Activated T-helper 17 cell treated with anti-CD3 and anti-CD28 coated beads, Interleukin-2, amount 50 U/mL, for 72 hours (primary cell): ENCODE measurements around the gene AP3M1. TPM values are rescaled to one million over a fixed set of nuclear protein-coding genes. Genes with fewer than 3 reads are reported as not detected.
A peak's percentile ranks its signal among the peaks of the same experiment; 100 is the strongest.

Experiments
- ATAC-seq: fragments of 150-1000 bp; cut with Tn5 transposase; replicated peaks from 2 replicates; pipeline ENCODE4 v1.10.0; 2021; ENCODE audit warnings: mild to moderate bottlenecking, moderate library complexity
- H3K27ac Mint-ChIP-seq: one replicate; pipeline ENCODE4 v1.8.0; 2022; ENCODE audit warnings: mixed read lengths
- H3K27me3 Mint-ChIP-seq: one replicate; pipeline ENCODE4 v1.8.0; 2022; ENCODE audit warnings: mixed read lengths
- H3K36me3 Mint-ChIP-seq: one replicate; pipeline ENCODE4 v1.8.0; 2022; ENCODE audit warnings: low read depth, mild to moderate bottlenecking, mixed read lengths
- H3K4me1 Mint-ChIP-seq: one replicate; pipeline ENCODE4 v1.8.0; 2022; ENCODE audit warnings: mixed read lengths
- H3K4me3 Mint-ChIP-seq: one replicate; pipeline ENCODE4 v1.8.0; 2022; ENCODE audit warnings: mild to moderate bottlenecking, mixed read lengths
- H3K9me3 Mint-ChIP-seq: one replicate; pipeline ENCODE4 v1.8.0; 2022; ENCODE audit warnings: mixed read lengths
- total RNA-seq, 2 donors: library from RNA; stranded (reverse); gene quantifications; one replicate each; pipeline ENCODE4 v1.2.3, GENCODE V29; 2022

AP3M1 gene
- total RNA-seq, 2 donors from 2014 or later: 32.5 to 55.0 TPM

DNA sequence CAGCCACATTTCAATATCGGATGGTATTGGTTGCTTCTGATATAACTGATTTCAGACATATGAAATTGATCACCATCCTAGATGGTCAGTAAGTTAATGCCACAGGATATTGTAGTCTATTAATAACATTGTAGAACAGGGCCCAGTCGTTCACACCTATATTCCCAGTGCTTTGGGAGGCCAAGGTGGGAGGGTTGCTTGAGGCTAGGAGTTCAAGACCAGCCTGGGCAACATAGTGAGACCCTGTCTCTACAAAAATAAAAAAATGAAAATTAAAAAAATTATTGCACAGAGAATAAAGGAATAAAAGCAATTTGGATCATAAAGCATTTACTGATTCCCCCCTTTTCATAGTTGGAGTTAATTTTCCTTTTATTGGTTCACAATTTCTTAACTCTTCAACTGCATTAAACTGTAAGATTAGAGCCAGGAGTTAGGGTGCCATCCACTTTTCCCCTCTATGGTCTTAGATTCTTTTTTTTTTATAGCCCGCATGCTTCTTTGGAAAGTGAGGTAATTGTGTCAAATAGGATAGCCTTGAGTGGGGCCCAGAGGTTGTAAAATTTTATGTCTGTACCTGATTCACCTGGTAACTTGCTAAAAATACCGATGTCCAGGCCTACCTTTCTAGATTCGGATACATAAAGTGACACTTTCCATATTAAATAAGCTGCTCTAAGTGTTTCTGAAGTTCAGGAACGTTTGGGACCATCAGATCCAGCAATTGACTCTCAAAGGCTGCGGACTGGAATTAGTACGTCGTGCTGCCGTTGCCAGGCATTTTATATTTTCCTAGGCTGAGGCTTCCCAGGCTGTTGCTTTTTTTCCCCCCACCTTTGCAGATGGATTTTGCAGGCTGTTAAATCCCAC lies 25.1 kb upstream of the AP3M1 start:
- Mint-ChIP-seq H3K36me3 (no peaks in the 10 kb centered on the region), H3K27ac (peak overlapping the region; percentile 95), H3K27me3 (no peaks in the 10 kb centered on the region), H3K9me3 (no peaks in the 10 kb centered on the region), H3K4me3 (peak overlapping the region; percentile 95), H3K4me1 (peaks cover 11% of the 10 kb centered on the region)
- ATAC-seq: no peak

GRCh38 chr10:74174521-74174920 lies 23.9 kb upstream of the AP3M1 start:
- no peaks in the 10 kb centered on the region for H3K27me3 Mint-ChIP-seq
- no peak for ATAC-seq
- peak overlapping the region; percentile 19 for H3K4me3 Mint-ChIP-seq
- H3K36me3 Mint-ChIP-seq: no peaks in the 10 kb centered on the region
- H3K27ac Mint-ChIP-seq: no peak overlapping the region
- H3K9me3 Mint-ChIP-seq: no peaks in the 10 kb centered on the region
- peaks cover 7% of the 10 kb centered on the region for H3K4me1 Mint-ChIP-seq

GRCh38 chr10:74171625-74172024 lies 21.0 kb upstream of the AP3M1 start:
- Mint-ChIP-seq H3K4me3 (no peak overlapping the region), H3K9me3 (no peaks in the 10 kb centered on the region), H3K4me1 (no peaks in the 10 kb centered on the region), H3K36me3 (no peaks in the 10 kb centered on the region), H3K27me3 (no peaks in the 10 kb centered on the region), H3K27ac (no peak overlapping the region)
- ATAC-seq: no peak

- no peak overlapping the region for H3K27ac Mint-ChIP-seq
- no peak overlapping the region for H3K4me3 Mint-ChIP-seq
- H3K27me3 Mint-ChIP-seq: no peaks in the 10 kb centered on the region
- peaks cover 7% of the 10 kb centered on the region for H3K36me3 Mint-ChIP-seq
- no peaks in the 10 kb centered on the region for H3K9me3 Mint-ChIP-seq
- H3K4me1 Mint-ChIP-seq: no peaks in the 10 kb centered on the region
- no peak for ATAC-seq
Observed at GRCh38 chr10:74167443-74167842, 16.8 kb upstream of the AP3M1 start.

DNA sequence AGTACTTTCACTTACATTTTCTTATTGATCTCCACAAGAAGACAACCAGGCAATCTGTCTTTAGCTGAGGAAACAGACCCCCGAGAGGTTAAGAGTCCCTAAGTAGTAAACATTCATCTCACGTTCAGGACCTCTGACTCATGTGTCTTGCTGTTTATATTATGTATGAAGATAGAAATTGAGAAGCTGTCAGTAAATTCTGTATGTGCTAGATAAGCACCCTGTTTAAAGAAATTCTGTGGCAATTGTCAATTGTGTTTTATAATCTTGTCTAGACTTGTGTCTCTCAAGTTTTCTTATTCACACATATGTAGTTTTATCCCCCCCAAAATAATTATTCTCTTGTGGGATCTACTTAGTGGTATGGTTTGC lies 14.9 kb upstream of the AP3M1 start:
- no peaks in the 10 kb centered on the region for H3K9me3 Mint-ChIP-seq
- H3K4me3 Mint-ChIP-seq: no peak overlapping the region
- no peak for ATAC-seq
- H3K27me3 Mint-ChIP-seq: no peaks in the 10 kb centered on the region
- H3K4me1 Mint-ChIP-seq: no peaks in the 10 kb centered on the region
- no peak overlapping the region for H3K27ac Mint-ChIP-seq
- peaks cover 7% of the 10 kb centered on the region for H3K36me3 Mint-ChIP-seq

DNA sequence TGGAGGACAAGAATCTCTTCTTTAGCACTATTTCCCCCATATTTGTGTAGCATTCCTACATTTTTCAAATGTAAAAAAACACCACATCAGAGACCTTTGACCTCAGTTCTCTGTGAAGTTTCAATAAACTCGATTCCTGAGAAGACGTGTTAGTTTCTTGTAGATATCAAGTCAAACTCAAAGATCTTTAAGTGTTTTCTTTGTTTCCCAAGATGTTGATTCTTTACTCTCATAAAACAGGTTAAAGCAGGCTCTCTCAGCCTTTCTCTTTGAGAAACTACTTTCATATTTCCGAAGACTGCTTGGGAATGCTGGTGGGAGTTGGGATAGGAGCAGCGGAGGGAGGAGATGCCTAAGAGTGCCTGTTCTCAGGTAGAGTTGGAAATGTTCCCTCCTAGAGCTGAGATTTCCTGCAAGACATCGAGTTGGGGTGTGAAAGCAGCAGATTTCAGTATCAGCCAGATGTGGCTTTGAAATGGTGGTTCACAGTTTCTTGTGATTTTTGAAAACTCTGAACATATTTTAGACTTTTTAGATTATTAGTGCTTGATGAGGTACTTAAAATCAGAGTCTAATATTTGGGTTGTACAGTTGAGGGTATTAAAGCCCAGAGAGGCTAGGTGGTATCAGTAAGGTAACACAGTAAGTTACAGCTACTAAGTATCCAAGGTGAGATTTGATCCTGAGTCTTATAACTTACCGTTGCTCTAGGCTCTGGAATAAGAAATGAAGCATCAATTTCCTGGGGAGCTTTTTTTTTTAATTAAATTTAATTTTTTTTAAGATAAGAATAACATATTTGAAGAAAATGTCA lies 14.3 kb upstream of the AP3M1 start:
- ATAC-seq: no peak
- Mint-ChIP-seq H3K36me3 (peaks cover 7% of the 10 kb centered on the region), H3K27ac (no peak overlapping the region), H3K4me1 (no peaks in the 10 kb centered on the region), H3K9me3 (no peaks in the 10 kb centered on the region), H3K27me3 (no peaks in the 10 kb centered on the region), H3K4me3 (no peak overlapping the region)

DNA sequence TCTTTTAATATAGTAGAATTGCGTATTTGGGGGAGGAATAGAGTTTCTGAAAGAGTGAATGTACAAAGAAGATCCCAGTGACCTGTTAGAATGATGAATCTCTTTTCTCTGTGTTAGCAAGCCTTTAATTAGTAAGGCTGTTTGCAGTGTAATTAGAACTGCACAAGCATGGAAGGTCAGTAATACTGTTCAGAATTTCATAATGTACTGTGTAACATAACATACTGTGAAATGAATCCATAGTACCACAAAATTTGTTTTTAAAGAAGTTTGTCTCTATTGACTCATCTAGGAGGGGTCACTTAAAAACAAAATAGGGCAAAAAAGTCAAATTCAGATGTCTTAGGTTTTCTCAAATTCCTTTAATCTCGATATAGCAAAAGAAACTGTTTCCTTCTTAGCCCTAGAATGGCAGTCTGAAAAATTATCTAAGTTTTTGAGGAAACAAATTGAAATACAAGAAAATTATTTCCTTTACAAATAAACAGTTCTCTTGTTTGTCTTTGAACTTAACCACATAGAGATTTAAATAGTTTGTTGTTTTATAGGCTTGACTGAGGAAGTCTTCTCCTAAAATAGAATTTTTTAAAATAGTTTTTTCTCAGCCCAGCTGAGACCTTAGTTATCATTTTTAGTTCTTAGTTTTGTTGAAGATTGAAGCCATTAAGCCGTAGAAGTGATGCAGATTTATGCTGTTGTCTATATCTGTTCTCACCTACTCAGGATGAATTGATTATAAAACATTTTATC lies 12.9 kb upstream of the AP3M1 start:
- no peaks in the 10 kb centered on the region for H3K9me3 Mint-ChIP-seq
- H3K4me1 Mint-ChIP-seq: no peaks in the 10 kb centered on the region
- peaks cover 7% of the 10 kb centered on the region for H3K36me3 Mint-ChIP-seq
- no peak overlapping the region for H3K27ac Mint-ChIP-seq
- H3K27me3 Mint-ChIP-seq: no peaks in the 10 kb centered on the region
- ATAC-seq: no peak
- H3K4me3 Mint-ChIP-seq: no peak overlapping the region

DNA sequence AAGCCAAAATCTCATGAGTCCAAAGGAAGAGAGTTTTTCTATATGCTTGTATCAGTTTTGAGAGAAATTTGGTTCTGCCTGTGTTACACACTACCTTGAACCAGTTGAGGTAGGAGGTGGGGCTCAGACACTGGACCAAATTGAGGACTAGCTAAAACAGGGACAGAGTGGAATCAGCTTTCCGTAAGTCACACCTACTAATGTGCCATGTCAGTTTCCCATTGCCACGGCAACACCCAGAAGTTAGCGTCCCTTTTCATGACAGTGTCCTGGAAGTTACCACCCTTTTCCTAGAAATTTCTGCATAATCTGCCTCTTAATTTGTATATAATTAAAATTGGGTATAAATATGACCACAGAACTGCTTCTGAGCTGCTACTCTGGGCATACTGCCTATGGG lies 9.4 kb upstream of the AP3M1 start:
- ATAC-seq: no peak

DNA sequence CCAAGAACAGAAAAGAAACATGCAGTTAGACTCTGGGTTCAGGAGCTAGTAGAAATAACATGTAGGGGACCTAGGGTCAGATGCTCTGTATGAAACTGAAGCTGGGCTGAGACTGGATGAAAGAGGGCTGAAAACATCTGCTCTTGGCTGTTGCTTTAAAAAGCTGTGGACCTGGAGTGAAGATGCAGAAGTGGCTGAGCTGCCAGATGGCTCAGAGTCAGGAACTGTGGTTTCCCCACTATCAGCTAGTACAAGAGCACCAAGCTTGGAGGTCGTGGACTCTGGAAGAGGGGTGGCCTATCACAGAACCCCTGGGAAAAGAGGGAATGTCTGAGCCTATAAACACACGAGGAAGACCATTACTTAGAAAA lies 6.3 kb upstream of the AP3M1 start:
- ATAC-seq: no peak
- no peaks in the 10 kb centered on the region for H3K36me3 Mint-ChIP-seq
- H3K4me3 Mint-ChIP-seq: no peak overlapping the region
- H3K4me1 Mint-ChIP-seq: peaks cover 16% of the 10 kb centered on the region
- no peaks in the 10 kb centered on the region for H3K27me3 Mint-ChIP-seq
- no peak overlapping the region for H3K27ac Mint-ChIP-seq
- no peaks in the 10 kb centered on the region for H3K9me3 Mint-ChIP-seq

More for the DNA sequence above, 9.4 kb upstream of the AP3M1 start:
- H3K27me3 Mint-ChIP-seq: no peaks in the 10 kb centered on the region
- no peak overlapping the region for H3K27ac Mint-ChIP-seq
- peaks cover 7% of the 10 kb centered on the region for H3K36me3 Mint-ChIP-seq
- peaks cover 6% of the 10 kb centered on the region for H3K4me1 Mint-ChIP-seq
- no peaks in the 10 kb centered on the region for H3K9me3 Mint-ChIP-seq
- no peak overlapping the region for H3K4me3 Mint-ChIP-seq

DNA sequence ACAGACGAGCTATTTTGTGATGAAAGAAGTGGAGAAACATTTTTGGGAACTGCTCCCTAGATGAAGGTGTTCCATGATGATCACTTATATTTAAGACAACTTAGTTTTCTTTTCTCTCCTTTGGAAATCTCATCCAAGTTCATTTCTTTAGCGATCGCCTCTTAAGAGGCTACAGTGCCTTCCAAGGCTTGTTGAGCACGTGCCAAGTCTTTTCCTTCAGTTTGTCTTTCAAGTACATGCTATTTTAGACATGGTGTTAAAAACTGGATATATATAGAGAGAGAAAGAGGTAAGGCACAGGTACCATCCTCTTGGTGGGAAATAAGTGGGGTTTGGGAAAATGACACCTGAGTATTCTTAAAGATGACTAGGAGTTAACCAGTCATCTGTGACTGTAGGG lies 3.0 kb upstream of the AP3M1 start:
- no peak for ATAC-seq
- no peak overlapping the region for H3K4me3 Mint-ChIP-seq
- H3K27me3 Mint-ChIP-seq: no peaks in the 10 kb centered on the region
- no peaks in the 10 kb centered on the region for H3K9me3 Mint-ChIP-seq
- peaks cover 16% of the 10 kb centered on the region for H3K4me1 Mint-ChIP-seq
- H3K27ac Mint-ChIP-seq: no peak overlapping the region
- H3K36me3 Mint-ChIP-seq: no peaks in the 10 kb centered on the region

- no peak for ATAC-seq
- no peaks in the 10 kb centered on the region for H3K27me3 Mint-ChIP-seq
- no peak overlapping the region for H3K4me3 Mint-ChIP-seq
- H3K9me3 Mint-ChIP-seq: no peaks in the 10 kb centered on the region
- H3K4me1 Mint-ChIP-seq: peaks cover 16% of the 10 kb centered on the region
- H3K27ac Mint-ChIP-seq: no peak overlapping the region
- H3K36me3 Mint-ChIP-seq: peaks cover 2% of the 10 kb centered on the region
Observed at GRCh38 chr10:74153123-74153522, 2.5 kb upstream of the AP3M1 start.

DNA sequence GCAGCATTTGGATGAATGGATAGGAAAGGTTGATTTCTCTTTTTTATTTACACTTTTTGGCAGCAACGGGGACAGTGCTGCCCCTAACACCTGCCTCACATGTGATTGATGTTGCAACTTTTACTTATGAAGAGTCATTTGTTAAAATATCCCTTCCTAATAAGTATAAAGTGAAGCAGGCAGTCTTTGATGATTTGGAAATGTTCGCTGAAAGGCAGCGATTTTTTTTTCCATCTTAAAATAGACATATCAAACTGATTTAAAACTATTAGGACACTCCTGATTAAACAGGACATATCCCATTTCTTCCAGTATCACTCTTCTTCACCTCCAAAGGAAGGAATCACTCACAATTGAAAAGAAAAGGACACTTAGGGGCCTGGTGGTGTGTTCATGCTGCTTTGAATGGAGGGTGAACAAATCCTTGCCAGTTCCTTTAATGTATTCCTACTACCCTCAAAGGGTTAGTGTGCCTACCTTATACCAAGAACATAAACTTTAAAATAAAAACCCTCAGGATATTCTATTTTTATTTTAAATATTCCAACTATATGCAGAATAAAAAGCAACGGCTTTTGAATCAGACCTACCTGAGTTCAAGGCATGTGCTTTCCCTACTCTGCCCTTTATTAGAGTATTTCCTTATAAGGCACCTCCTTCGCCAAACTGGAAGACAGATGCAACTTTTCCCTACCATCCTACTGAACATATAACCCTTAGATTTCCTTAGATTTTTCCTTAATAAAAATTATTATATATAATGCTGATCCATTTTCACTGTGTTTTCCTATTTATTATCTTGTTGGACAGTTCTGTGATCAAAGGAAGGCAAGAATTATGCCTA lies 1.5 kb upstream of the AP3M1 start:
- Mint-ChIP-seq H3K27ac (no peak overlapping the region), H3K36me3 (peaks cover 12% of the 10 kb centered on the region), H3K9me3 (no peaks in the 10 kb centered on the region), H3K4me1 (peaks cover 16% of the 10 kb centered on the region), H3K27me3 (no peaks in the 10 kb centered on the region), H3K4me3 (no peak overlapping the region)
- ATAC-seq: no peak

DNA sequence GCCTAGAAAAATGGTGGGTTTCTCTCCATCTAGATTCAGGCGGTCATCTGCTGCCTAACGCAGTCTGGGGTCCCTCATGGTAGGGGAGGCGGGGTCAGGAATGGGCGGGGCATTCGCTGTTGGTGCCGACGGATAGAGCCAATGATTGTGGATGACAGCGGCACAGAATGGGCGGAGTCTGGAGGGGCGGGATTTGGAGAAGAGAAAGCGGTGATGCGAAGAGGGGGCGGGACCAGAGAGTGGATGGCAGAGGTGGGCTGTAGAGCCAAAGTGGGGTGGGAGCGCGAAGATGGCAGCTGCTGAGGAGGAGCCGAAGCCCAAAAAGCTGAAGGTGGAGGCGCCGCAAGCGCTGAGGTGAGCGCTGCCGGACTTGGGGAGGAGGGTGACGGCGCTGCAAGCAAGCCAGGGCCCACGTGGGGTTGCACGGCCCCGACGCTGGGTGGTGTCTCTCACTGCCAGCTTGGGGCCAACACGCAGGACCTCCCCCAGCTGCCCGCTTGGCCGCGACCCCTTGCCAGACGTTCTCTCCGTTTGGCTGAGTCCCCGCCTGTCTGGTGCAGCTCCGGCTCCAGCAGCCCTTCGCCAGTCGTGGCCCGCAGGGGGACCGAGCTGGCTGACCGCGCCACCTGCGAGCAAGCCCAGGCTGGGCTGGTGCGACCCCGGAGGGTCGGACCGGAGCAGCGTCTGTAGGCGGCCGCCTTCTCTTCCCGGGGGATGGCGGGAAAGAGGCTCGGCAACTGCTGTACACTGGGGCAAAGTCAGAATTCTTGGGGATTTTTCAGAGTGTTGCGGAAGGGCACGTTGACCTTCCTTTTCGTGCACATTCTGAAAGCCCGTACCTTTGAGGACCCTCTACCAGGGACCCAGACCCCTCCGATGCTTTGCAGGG lies 606 bp upstream of the AP3M1 start, which contains the start of gene ADK:
Gene ADK, plus strand, starts transcription at position 232 of the 889 bp plus-strand sequence. Its CDS starts 58 bp downstream, at position 290.
- Mint-ChIP-seq H3K27me3 (no peaks in the 10 kb centered on the region), H3K4me1 (peaks cover 14% of the 10 kb centered on the region), H3K27ac (no peak within 1 kb of the TSS), H3K9me3 (no peaks in the 10 kb centered on the region), H3K4me3 (no peak within 1 kb of the TSS), H3K36me3 (peaks cover 20% of the 10 kb centered on the region)
- peak; percentile 96 for ATAC-seq
